Hepatocyte (in vitro differentiated cells): Measurements from ENCODE around the gene SERPINB6. TPM values are rescaled to one million over a fixed set of nuclear protein-coding genes. Genes with fewer than 3 reads are reported as not detected.

Experiments
- DNase-seq: peaks from one replicate; pipeline ENCODE4 v3.0.0-alpha.2; 2016; ENCODE audit warnings: low spot score
- H2AFZ ChIP-seq: fragments of 200-600 bp; sonication (generic); 2 replicates; pipeline ENCODE4 v1.6.0; 2016; ENCODE audit warnings: antibody characterized with exemption, mild to moderate bottlenecking
- H3K27ac ChIP-seq: fragments of 200-600 bp; sonication (generic); 2 replicates; pipeline ENCODE4 v1.5.1; 2016; ENCODE audit warnings: mild to moderate bottlenecking
- H3K27me3 ChIP-seq: fragments of 200-600 bp; sonication (generic); 2 replicates; pipeline ENCODE4 v1.6.1; 2016
- H3K36me3 ChIP-seq: fragments of 200-600 bp; sonication (generic); replicated peaks from 2 replicates; pipeline ENCODE4 v1.5.1; 2016; ENCODE audit warnings: low read depth; ENCODE audit not compliant: insufficient read depth
- H3K4me1 ChIP-seq: fragments of 200-600 bp; sonication (generic); 2 replicates; pipeline ENCODE4 v1.5.1; 2016; ENCODE audit warnings: mild to moderate bottlenecking, moderate library complexity; ENCODE audit not compliant: insufficient read depth
- H3K4me2 ChIP-seq: fragments of 200-600 bp; sonication (generic); 2 replicates; pipeline ENCODE4 v1.6.0; 2016
- H3K4me3 ChIP-seq: fragments of 200-600 bp; sonication (generic); 2 replicates; pipeline ENCODE4 v1.5.1; 2016; ENCODE audit warnings: mild to moderate bottlenecking
- H3K79me2 ChIP-seq: fragments of 200-600 bp; sonication (generic); 2 replicates; pipeline ENCODE4 v1.6.0; 2017; ENCODE audit warnings: mild to moderate bottlenecking
- H3K9me2 ChIP-seq: fragments of 200-600 bp; sonication (generic); replicated peaks from 2 replicates; pipeline ENCODE4 v1.6.0; 2017; ENCODE audit warnings: mild to moderate bottlenecking; ENCODE audit not compliant: insufficient read depth
- H3K9me3 ChIP-seq: fragments of 200-600 bp; sonication (generic); 2 replicates; pipeline ENCODE4 v1.5.1; 2016; ENCODE audit warnings: low read depth, mild to moderate bottlenecking
- H4K20me1 ChIP-seq: fragments of 200-600 bp; sonication (generic); 2 replicates; pipeline ENCODE4 v1.6.0; 2016; ENCODE audit warnings: mild to moderate bottlenecking; ENCODE audit not compliant: insufficient read depth, poor library complexity, severe bottlenecking
- EZH2 ChIP-seq: fragments of 200-600 bp; sonication (generic); IDR thresholded peaks from 2 replicates; pipeline ENCODE4 v1.6.1; 2016; ENCODE audit warnings: antibody characterized with exemption, mild to moderate bottlenecking, borderline replicate concordance
- EZH2phosphoT487 ChIP-seq: fragments of 200-600 bp; sonication (generic); IDR thresholded peaks from one replicate; pipeline ENCODE4 v1.6.1; 2018; ENCODE audit warnings: antibody characterized with exemption, mild to moderate bottlenecking, low read depth, moderate library complexity; ENCODE audit not compliant: unreplicated experiment, severe bottlenecking
- WGBS: methylation state at CpG from one replicate; pipeline ENCODE4 v1.1.6; 2016; ENCODE audit warnings: low lambda C conversion rate; ENCODE audit errors: missing lambda C conversion rate; 5-methylcytosine and 5-hydroxymethylcytosine counted together
- polyA plus RNA-seq: library from polyadenylated mRNA; unstranded; fragments of >200 nt; fragmentation: Nextera tagmentation; extraction: Ambion mirVana; gene quantifications from 2 replicates; pipeline ENCODE4 v1.2.1, GENCODE V29; 2016
- total RNA-seq: library from RNA; depleted of rRNA; stranded (reverse); fragments of >200 nt; gene quantifications from 2 replicates; pipeline ENCODE4 v1.2.3, GENCODE V29; 2014
- TF ChIP-seq, protein P1 (sequence below): fragments of 200-600 bp; sonication (generic); IDR thresholded peaks from 2 replicates; pipeline ENCODE4 v1.5.1; 2016; ENCODE audit warnings: antibody characterized with exemption, mild to moderate bottlenecking; ENCODE audit not compliant: poor library complexity

Gene SERPINB6
- total and polyA plus RNA-seq, 2 experiments from 2014 or later, result 87.9 to 109 TPM

DNA sequence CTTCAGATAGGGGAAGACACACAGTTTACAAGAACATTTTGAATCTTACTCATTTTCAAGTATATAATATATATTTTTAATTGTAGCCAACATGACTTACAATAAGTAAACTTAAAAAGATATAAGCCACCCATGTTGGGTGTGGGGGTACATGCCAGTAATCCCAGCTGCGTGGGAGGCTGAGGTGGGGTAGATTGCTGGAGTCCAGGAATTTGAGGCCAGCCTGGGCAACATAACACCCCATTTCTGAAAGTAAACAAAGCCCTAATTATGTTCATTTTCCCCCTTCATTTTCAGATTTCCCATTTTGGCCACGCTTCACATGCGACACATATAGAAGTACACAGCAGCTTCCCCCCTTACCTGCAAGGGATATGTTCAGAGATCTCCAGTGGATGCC is 30.5 kb downstream of the SERPINB6 start:
- Histone ChIP-seq H3K9me3 (no peaks in the 10 kb centered on the region), H3K4me2 (no peak overlapping the region), H3K79me2 (no peaks in the 10 kb centered on the region), H3K27me3 (no peaks in the 10 kb centered on the region), H3K4me3 (no peak overlapping the region), H3K9me2 (no peaks in the 10 kb centered on the region), H4K20me1 (no peaks in the 10 kb centered on the region), H3K27ac (no peak overlapping the region), H3K4me1 (no peaks in the 10 kb centered on the region), H2AFZ (no peak overlapping the region), H3K36me3 (no peaks in the 10 kb centered on the region)
- no peak for TF ChIP-seq EZH2phosphoT487
- TF ChIP-seq EZH2, result no peak
- TF ChIP-seq, protein P1, sequence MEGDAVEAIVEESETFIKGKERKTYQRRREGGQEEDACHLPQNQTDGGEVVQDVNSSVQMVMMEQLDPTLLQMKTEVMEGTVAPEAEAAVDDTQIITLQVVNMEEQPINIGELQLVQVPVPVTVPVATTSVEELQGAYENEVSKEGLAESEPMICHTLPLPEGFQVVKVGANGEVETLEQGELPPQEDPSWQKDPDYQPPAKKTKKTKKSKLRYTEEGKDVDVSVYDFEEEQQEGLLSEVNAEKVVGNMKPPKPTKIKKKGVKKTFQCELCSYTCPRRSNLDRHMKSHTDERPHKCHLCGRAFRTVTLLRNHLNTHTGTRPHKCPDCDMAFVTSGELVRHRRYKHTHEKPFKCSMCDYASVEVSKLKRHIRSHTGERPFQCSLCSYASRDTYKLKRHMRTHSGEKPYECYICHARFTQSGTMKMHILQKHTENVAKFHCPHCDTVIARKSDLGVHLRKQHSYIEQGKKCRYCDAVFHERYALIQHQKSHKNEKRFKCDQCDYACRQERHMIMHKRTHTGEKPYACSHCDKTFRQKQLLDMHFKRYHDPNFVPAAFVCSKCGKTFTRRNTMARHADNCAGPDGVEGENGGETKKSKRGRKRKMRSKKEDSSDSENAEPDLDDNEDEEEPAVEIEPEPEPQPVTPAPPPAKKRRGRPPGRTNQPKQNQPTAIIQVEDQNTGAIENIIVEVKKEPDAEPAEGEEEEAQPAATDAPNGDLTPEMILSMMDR, result no peak
- WGBS, result 97% methylated on average over 3 of the region's 3 CpGs
- no peak for DNase-seq

DNA sequence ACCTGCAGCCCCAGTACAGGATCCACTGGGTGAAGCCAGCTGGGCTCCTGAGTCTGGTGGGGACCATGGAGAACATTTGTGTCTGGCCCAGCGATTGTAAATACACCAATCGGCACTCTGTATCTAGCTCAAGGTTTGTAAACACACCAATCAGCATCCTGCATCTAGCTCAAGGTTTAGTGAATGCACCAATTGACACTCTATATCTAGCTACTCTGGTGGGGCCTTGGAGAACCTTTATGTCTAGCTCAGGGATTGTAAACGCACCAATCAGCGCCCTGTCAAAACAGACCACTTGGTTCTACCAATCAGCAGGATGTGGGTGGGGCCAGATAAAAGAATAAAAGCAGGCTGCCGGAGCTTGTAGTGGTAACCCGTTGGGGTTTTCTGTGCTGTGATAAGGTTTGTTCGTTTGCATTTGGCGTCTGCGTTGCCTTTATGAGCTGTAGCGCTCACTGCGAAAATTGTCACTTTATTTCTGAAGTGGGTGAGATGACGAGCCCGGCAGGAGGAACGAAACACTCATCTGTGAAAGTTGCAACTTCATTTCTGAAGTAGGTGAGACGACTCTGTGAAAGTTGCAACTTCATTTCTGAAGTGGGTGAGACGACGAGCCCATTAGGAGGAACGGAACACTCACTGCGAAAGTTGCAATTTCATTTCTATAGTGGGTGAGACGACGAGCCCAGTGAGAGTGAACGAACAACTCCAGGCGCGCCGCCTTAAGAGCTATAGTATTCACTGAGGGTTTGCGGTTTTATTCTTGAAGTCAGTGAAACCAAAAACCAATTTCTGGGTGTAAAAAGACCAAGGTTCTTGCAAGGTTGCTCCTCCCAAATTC is 31.1 kb downstream of the SERPINB6 start:
- no peaks in the 10 kb centered on the region for H3K4me1 ChIP-seq
- H2AFZ ChIP-seq, result no peak overlapping the region
- H4K20me1 ChIP-seq, result no peaks in the 10 kb centered on the region
- no peaks in the 10 kb centered on the region for H3K36me3 ChIP-seq
- no peak overlapping the region for H3K4me2 ChIP-seq
- no peaks in the 10 kb centered on the region for H3K27me3 ChIP-seq
- H3K9me2 ChIP-seq, result no peaks in the 10 kb centered on the region
- TF ChIP-seq, protein P1, result no peak
- TF ChIP-seq EZH2, result no peak
- no peak for TF ChIP-seq EZH2phosphoT487
- H3K27ac ChIP-seq, result no peak overlapping the region
- no peak for DNase-seq
- no peak overlapping the region for H3K4me3 ChIP-seq
- WGBS, result 89% methylated on average over 26 of the region's 26 CpGs
- H3K79me2 ChIP-seq, result no peaks in the 10 kb centered on the region
- no peaks in the 10 kb centered on the region for H3K9me3 ChIP-seq

DNA sequence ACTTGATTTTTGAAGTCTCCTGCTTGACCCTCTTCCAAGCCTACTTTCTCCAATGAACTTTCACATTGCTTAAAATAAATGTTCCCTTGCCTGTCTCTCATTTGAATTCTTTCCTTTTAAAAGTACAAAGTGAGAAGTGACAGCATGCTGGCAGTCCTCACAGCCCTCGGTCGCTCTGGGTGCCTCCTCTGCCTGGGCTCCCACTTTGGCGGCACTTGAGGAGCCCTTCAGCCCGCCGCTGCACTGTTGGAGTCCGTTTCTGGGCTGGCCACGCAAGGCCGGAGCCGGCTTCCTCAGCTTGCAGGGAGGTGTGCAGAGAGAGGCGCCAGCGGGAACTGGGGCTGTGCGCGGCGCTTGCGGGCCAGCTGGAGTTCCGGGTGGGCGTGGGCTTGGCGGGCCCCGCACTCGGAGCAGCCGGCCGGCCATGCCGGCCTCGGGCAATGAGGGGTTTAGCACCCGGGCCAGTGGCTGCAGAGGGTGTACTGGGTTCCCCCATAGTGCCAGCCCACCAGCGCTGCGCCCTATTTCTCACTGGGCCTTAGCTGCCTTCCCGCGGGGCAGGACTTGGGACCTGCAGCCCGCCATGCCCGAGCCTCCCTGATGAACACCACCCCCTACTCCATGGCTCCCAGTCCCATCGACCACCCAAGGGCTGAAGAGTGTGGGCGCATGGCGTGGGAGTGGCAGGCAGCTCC is 31.9 kb downstream of the SERPINB6 start:
- Histone ChIP-seq H3K9me2 (no peaks in the 10 kb centered on the region), H3K27ac (no peak overlapping the region), H4K20me1 (no peaks in the 10 kb centered on the region), H3K79me2 (no peaks in the 10 kb centered on the region), H3K4me2 (no peak overlapping the region), H3K36me3 (no peaks in the 10 kb centered on the region), H3K27me3 (no peaks in the 10 kb centered on the region), H3K4me3 (no peak overlapping the region), H3K4me1 (no peaks in the 10 kb centered on the region), H2AFZ (no peak overlapping the region), H3K9me3 (no peaks in the 10 kb centered on the region)
- 99% methylated on average over 26 of the region's 34 CpGs for WGBS
- TF ChIP-seq EZH2, result no peak
- TF ChIP-seq, protein P1, result no peak
- no peak for TF ChIP-seq EZH2phosphoT487
- DNase-seq, result no peak
